ENCODE data around the gene TTC17. TPM values are rescaled to one million over a fixed set of nuclear protein-coding genes. Genes with fewer than 3 reads are reported as not detected.

The TTC17 gene
- total and polyA plus RNA-seq, 2 of the 4 experiments (the other 2 are of a cell fraction), result 56.3 to 61.3 TPM

- DNase-seq, result no peak
- BruUV-seq (replicated peaks), result no TSS peak
- dilution Hi-C loops (cut with HindIII; ENCODE audit: low sequenced_read_pairs, unreplicated experiment) (no loop called here), in situ Hi-C loops (cut with MboI; ENCODE audit: low sequenced_read_pairs) (no loop called here), intact Hi-C loops (cut with micrococcal nuclease) (no loop called here)
- ChIA-PET CTCF (no interaction called here), POLR2A (ENCODE audit: unreplicated experiment) (no interaction called here)
- Histone ChIP-seq H3K4me1 (ENCODE audit: control insufficient read depth, insufficient read depth, low read length) (no peaks in the 10 kb centered on the region), H3K9me3 (ENCODE audit: control insufficient read depth, insufficient read depth, low read length) (no peaks in the 10 kb centered on the region), H3K27me3 (ENCODE audit: control insufficient read depth, insufficient read depth, low read length) (no peaks in the 10 kb centered on the region), H3K79me1 (ENCODE audit: low read depth in 1 of 2, low read length in 2 of 2) (0 out of 4 replicates have a peak, but pooled peaks cover 0 to 3% of the 10 kb centered on the region in 2 experiments), H3K9me1 (ENCODE audit: insufficient read depth, low read length) (no peaks in the 10 kb centered on the region), H3K4me2 (ENCODE audit: low read depth, low read length) (no peak overlapping the region), H3K23ac (ENCODE audit: low read depth, low read length) (no peak overlapping the region), H3K14ac (replicated peaks; ENCODE audit: low read depth, low read length) (no peak overlapping the region), H3K4me3 (ENCODE audit: insufficient read depth, low read depth, low read length) (no peak overlapping the region), H3K27ac (ENCODE audit: insufficient read depth, low read length) (no peak overlapping the region), H2BK120ac (ENCODE audit: low read depth, low read length) (no peak overlapping the region), H2BK5ac (ENCODE audit: low read depth, low read length, poor library complexity, severe bottlenecking) (no peak overlapping the region), H3K9ac (ENCODE audit: low read depth, low read length) (no peak overlapping the region), H4K20me1 (ENCODE audit: insufficient read depth, low read length) (no peaks in the 10 kb centered on the region), H3K4ac (ENCODE audit: low read depth, low read length) (no peak overlapping the region), H3K36me3 (ENCODE audit: control insufficient read depth, insufficient read depth, low read length) (peaks cover 14% of the 10 kb centered on the region), H2BK20ac (ENCODE audit: low read depth, low read length) (no peak overlapping the region), H4K91ac (ENCODE audit: insufficient read depth, low read depth, low read length) (no peak overlapping the region), H3K56ac (ENCODE audit: extremely low read depth, insufficient read depth, low read length) (no peak overlapping the region), H2AK9ac (replicated peaks; ENCODE audit: low read depth, low read length, poor library complexity) (no peak overlapping the region), H2AK5ac (ENCODE audit: low read depth, low read length) (no peak overlapping the region), H4K5ac (ENCODE audit: low read depth, low read length) (no peak overlapping the region), H2AFZ (replicated peaks; ENCODE audit: low read length, poor library complexity) (no peak overlapping the region), H4K8ac (ENCODE audit: low read depth in 2 of 2, low read length in 2 of 2) (no peak overlapping the region), H3K18ac (ENCODE audit: low read depth, low read length) (no peak overlapping the region), H2BK15ac (ENCODE audit: low read depth, low read length) (no peak overlapping the region)
- no peak for ATAC-seq (ENCODE audit: low read depth)
- TF ChIP-seq RCOR1 (IDR thresholded peaks at IDR 0.05; ENCODE audit: insufficient replicate concordance, low read length) (no peak), CHD1 (IDR thresholded peaks at IDR 0.05; ENCODE audit: low read depth, low read length) (no peak), SMC3 (IDR thresholded peaks at IDR 0.05; ENCODE audit: low read depth, low read length) (no peak), NFE2L2 (IDR thresholded peaks at IDR 0.05; ENCODE audit: low read depth, low read length) (no peak), BHLHE40 (IDR thresholded peaks at IDR 0.05; ENCODE audit: low read depth, low read length) (no peak), POLR2A (IDR thresholded peaks at IDR 0.05; ENCODE audit: low read depth, low read length) (no peak), RFX5 (IDR thresholded peaks at IDR 0.05; ENCODE audit: low read depth, low read length) (no peak), CEBPB (IDR thresholded peaks at IDR 0.05; ENCODE audit: low read depth, low read length) (no peak), USF2 (IDR thresholded peaks at IDR 0.05; ENCODE audit: low read depth, low read length) (no peak), MAFK (IDR thresholded peaks at IDR 0.05; ENCODE audit: low read depth, low read length) (no peak), CTCF (conservative IDR thresholded peaks at IDR 0.05; ENCODE audit: low read depth, low read length) (no peak), MAZ (IDR thresholded peaks at IDR 0.05; ENCODE audit: borderline replicate concordance, low read depth, low read length) (no peak), FOS (IDR thresholded peaks at IDR 0.05; ENCODE audit: low read depth, low read length) (no peak), MXI1 (IDR thresholded peaks at IDR 0.05; ENCODE audit: borderline replicate concordance, low read depth, low read length) (no peak), ELK1 (IDR thresholded peaks at IDR 0.05; ENCODE audit: borderline replicate concordance, low read depth, low read length) (no peak), RAD21 (IDR thresholded peaks at IDR 0.05; ENCODE audit: low read length) (no peak)
- WGBS, 2 experiments (ENCODE audit: extremely low coverage in 2 of 2, insufficient read length in 1 of 2), result no CpG with 5 or more reads among the region's 1 CpG
Observed at GRCh38 chr11:43434893-43435292, 76.2 kb downstream of the TTC17 start.
